Spleen (tissue), 11 donors: ENCODE data around the gene MBNL2. TPM values are rescaled to one million over a fixed set of nuclear protein-coding genes. Genes with fewer than 3 reads are reported as not detected.
"Not testable (repeated sequence)": the region's sequence is repeated elsewhere in the genome, so short reads cannot be mapped to it uniquely, and the experiment has no call there.

Experiments
- DNase-seq: peaks from one replicate; pipeline ENCODE4 v3.0.0-alpha.2; 2020
- H3K27ac ChIP-seq, 8 donors: fragments of 200-600 bp; sonication (generic) in 7 of 8; 1 replicate in 4 of 8; 2 replicates in 4 of 8; pipeline versions ENCODE4 v1.5.0 to v1.8.0; 2016 to 2021; ENCODE audit warnings: inconsistent platforms in 4 of 8, mild to moderate bottlenecking in 4 of 8, moderate library complexity in 1 of 8
- H3K27me3 ChIP-seq, 7 donors: fragments of 200-600 bp; sonication (generic) in 6 of 7; replicated peaks in 1 of 7; 1 replicate in 4 of 7; 2 replicates in 3 of 7; pipeline versions ENCODE4 v1.5.0 to v1.8.0; 2016 to 2021; ENCODE audit warnings: inconsistent platforms in 3 of 7, mild to moderate bottlenecking in 1 of 7
- H3K36me3 ChIP-seq, 6 donors: fragments of 200-600 bp; sonication (generic) in 5 of 6; 1 replicate in 4 of 6; 2 replicates in 2 of 6; pipeline versions ENCODE4 v1.5.0 to v1.8.0; 2016 to 2021; ENCODE audit warnings: inconsistent platforms in 2 of 6
- H3K4me1 ChIP-seq, 6 donors: fragments of 200-600 bp; sonication (generic) in 5 of 6; 1 replicate in 3 of 6; 2 replicates in 3 of 6; pipeline versions ENCODE4 v1.5.0 to v1.8.0; 2016 to 2021; ENCODE audit warnings: inconsistent platforms in 3 of 6
- H3K4me3 ChIP-seq, 8 donors: fragments of 200-600 bp; sonication (generic) in 7 of 8; 1 replicate in 4 of 8; 2 replicates in 4 of 8; pipeline versions ENCODE4 v1.5.0 to v1.8.0; 2016 to 2021; ENCODE audit warnings: inconsistent platforms in 4 of 8, mild to moderate bottlenecking in 4 of 8, moderate library complexity in 2 of 8
- H3K9me3 ChIP-seq, 8 donors: fragments of 200-600 bp; sonication (generic) in 7 of 8; 1 replicate in 4 of 8; 2 replicates in 4 of 8; pipeline versions ENCODE4 v1.5.0 to v1.8.0; 2016 to 2021; ENCODE audit warnings: inconsistent platforms in 4 of 8
- CTCF ChIP-seq, 11 experiments: fragments of 200-600 bp in 7 of 11; fragments of 450-650 bp in 4 of 11; sonication (generic) in 4 of 11; IDR thresholded peaks in 8 of 11; conservative IDR thresholded peaks in 3 of 11; 1 replicate in 7 of 11; 2 replicates in 4 of 11; pipeline versions ENCODE4 v1.4.0 to v1.8.0; 2016 to 2021; ENCODE audit warnings: antibody characterized with exemption in 11 of 11, inconsistent platforms in 4 of 11, mild to moderate bottlenecking in 1 of 11
- POLR2A ChIP-seq, 3 donors: fragments of 450-650 bp; IDR thresholded peaks; one replicate each; pipeline ENCODE4 v1.5.1; 2017; ENCODE audit warnings: antibody characterized with exemption in 3 of 3, mild to moderate bottlenecking in 1 of 3
- POLR2AphosphoS5 ChIP-seq, 3 donors: sonication (generic); formaldehyde crosslinking; IDR thresholded peaks; one replicate each; pipeline ENCODE4 v1.5.1; 2017; ENCODE audit warnings: antibody characterized with exemption in 3 of 3
- WGBS, 5 donors: extraction: QIAGEN DNeasy Blood & Tissue Kit in 3 of 5; methylation state at CpG; one replicate each; pipeline versions ENCODE4 v1.1.5 to v1.1.7; 2013 to 2018; 5-methylcytosine and 5-hydroxymethylcytosine counted together
- intact Hi-C: fragments of 100-400 bp; cut with DNase I; formaldehyde crosslinking; loops from one replicate; pipeline ENCODE4 v1.15.0; 2023; ENCODE audit warnings: low total_unique reads
- polyA plus RNA-seq, 3 donors: library from polyadenylated mRNA; stranded (reverse); fragments of 200-250 nt; gene quantifications; one replicate each; pipeline ENCODE4 v1.2.1, GENCODE V29; 2013
- total RNA-seq, 7 donors: library from RNA; depleted of rRNA in 3 of 7; stranded (reverse); fragments of >200 nt in 3 of 7; fragmentation: NEBNext Ultra II Directional in 4 of 7; extraction: Animal tissue kit (Norgen Biotek cat#: 25700) in 4 of 7; gene quantifications; one replicate each; pipeline versions ENCODE4 v1.1.0 to v1.2.1, GENCODE V29; 2016 to 2021
- donor health status: healthy with polysubstance abuse.
- donor health status: DM: no; HTN: no; CAD: no; lungs with moderate emphysema.
- donor health status: DM: no; HTN: no; CAD: no.
- donor health status: Bipolar disorder and iron deficiency.
- donor health status: healthy.
- donor health status: DM: no; HTN: no; CAD: no.
- donor health status: DM: yes; HTN: yes; CAD: no.

The MBNL2 gene
- total and polyA plus RNA-seq, 10 donors = 7.0 to 56.3 (median 31.1) TPM

GRCh38 chr13:97205982-97206381 lies 16.2 kb upstream of the MBNL2 start:
- 47 to 65% (median 53%) methylated on average over 3 of the region's 3 CpGs for WGBS, 5 donors
- no peaks in the 10 kb centered on the region for H3K36me3 ChIP-seq
- H3K9me3 ChIP-seq = peaks cover 0 to 7% (median 0%) of the 10 kb centered on the region in 8 donors
- H3K27me3 ChIP-seq = peaks cover 0 to 4% (median 0%) of the 10 kb centered on the region in 7 donors
- intact Hi-C loops = no loop called here
- H3K27ac ChIP-seq = no peak overlapping the region
- no peak for TF ChIP-seq POLR2A (IDR thresholded peaks at IDR 0.05)
- H3K4me1 ChIP-seq = peaks cover 0 to 16% (median 8%) of the 10 kb centered on the region in 6 donors
- no peak for DNase-seq
- H3K4me3 ChIP-seq = no peak overlapping the region

GRCh38 chr13:97207252-97207651 lies 14.9 kb upstream of the MBNL2 start:
- intact Hi-C loops, DNase-seq, H3K9me3 ChIP-seq, H3K4me3 ChIP-seq, H3K27me3 ChIP-seq, H3K36me3 ChIP-seq, H3K27ac ChIP-seq: not testable (repeated sequence)
- 84 to 92% (median 88%) methylated on average over 3 of the region's 3 CpGs for WGBS, 5 donors
- peaks cover 0 to 21% (median 9%) of the 10 kb centered on the region in 6 donors for H3K4me1 ChIP-seq

GRCh38 chr13:97211300-97211699 lies 10.8 kb upstream of the MBNL2 start:
- peaks cover 0 to 33% (median 12%) of the 10 kb centered on the region in 6 donors for H3K4me1 ChIP-seq
- peaks cover 0 to 13% (median 0%) of the 10 kb centered on the region in 7 donors for H3K27me3 ChIP-seq
- TF ChIP-seq POLR2AphosphoS5 (IDR thresholded peaks at IDR 0.05) (no peak), CTCF (IDR thresholded peaks at IDR 0.05 in 8 of 11, conservative IDR thresholded peaks at IDR 0.05 in 3 of 11) (no peak), POLR2A (IDR thresholded peaks at IDR 0.05) (no peak)
- peaks cover 0 to 7% (median 0%) of the 10 kb centered on the region in 8 donors for H3K9me3 ChIP-seq
- intact Hi-C loops = no loop called here
- H3K27ac ChIP-seq = no peak overlapping the region
- no peak for DNase-seq
- H3K36me3 ChIP-seq = no peaks in the 10 kb centered on the region
- WGBS, 5 donors = 71 to 94% (median 81%) methylated on average over 1 of the region's 1 CpG
- H3K4me3 ChIP-seq = no peak overlapping the region

GRCh38 chr13:97212004-97212403 lies 10.1 kb upstream of the MBNL2 start:
- Histone ChIP-seq H3K4me3 (no peak overlapping the region), H3K36me3 (no peaks in the 10 kb centered on the region), H3K27ac (no peak overlapping the region), H3K4me1 (peaks cover 0 to 33% (median 12%) of the 10 kb centered on the region in 6 donors), H3K27me3 (peaks cover 0 to 10% (median 0%) of the 10 kb centered on the region in 7 donors), H3K9me3 (peaks cover 0 to 6% (median 0%) of the 10 kb centered on the region in 8 donors)
- TF ChIP-seq POLR2A (IDR thresholded peaks at IDR 0.05) = no peak
- TF ChIP-seq CTCF (IDR thresholded peaks at IDR 0.05 in 8 of 11, conservative IDR thresholded peaks at IDR 0.05 in 3 of 11) = no peak
- no peak for TF ChIP-seq POLR2AphosphoS5 (IDR thresholded peaks at IDR 0.05)
- intact Hi-C loops = no loop called here
- no peak for DNase-seq
- 76 to 92% (median 83%) methylated on average over 4 of the region's 4 CpGs for WGBS, 5 donors

GRCh38 chr13:97212601-97213040 lies 9.5 kb upstream of the MBNL2 start:
- WGBS, 5 donors = 63 to 73% (median 68%) methylated on average over 4 of the region's 4 CpGs

More at GRCh38 chr13:97212601-97213040, 9.5 kb upstream of the MBNL2 start:
- intact Hi-C loops = no loop called here
- peaks cover 0 to 10% (median 0%) of the 10 kb centered on the region in 7 donors for H3K27me3 ChIP-seq
- H3K36me3 ChIP-seq = no peaks in the 10 kb centered on the region
- no peak overlapping the region for H3K27ac ChIP-seq
- H3K4me3 ChIP-seq = no peak overlapping the region
- TF ChIP-seq POLR2A (IDR thresholded peaks at IDR 0.05) (no peak), CTCF (IDR thresholded peaks at IDR 0.05 in 8 of 11, conservative IDR thresholded peaks at IDR 0.05 in 3 of 11) (peak in 2 of 11 experiments; percentile 23 to 25)
- H3K4me1 ChIP-seq = peaks cover 0 to 33% (median 12%) of the 10 kb centered on the region in 6 donors
- H3K9me3 ChIP-seq = no peaks in the 10 kb centered on the region
- DNase-seq = no peak
